Stimulated activated CD8-positive, alpha-beta memory T cell treated with anti-CD3 and anti-CD28 coated beads, Interleukin-7, amount 100 ng/mL, for 4 hours (primary cell): Measurements from ENCODE around the gene KISS1R.

Experiments
- DNase-seq, 2 donors: peaks; one replicate each; pipeline ENCODE4 v3.0.0-alpha.2; 2020; ENCODE audit warnings: low read depth in 2 of 2

Gene KISS1R

GRCh38 chr19:920051-920864, 3.1 kb downstream of the KISS1R start:
- peak; percentile 31 to 66 for DNase-seq

- no peak for DNase-seq
Measured at GRCh38 chr19:924553-925086, 7.5 kb downstream of the KISS1R start.

GRCh38 chr19:925087-925525, 8.0 kb downstream of the KISS1R start:
- DNase-seq = peak in 1 of 2 donors; percentile 38

- DNase-seq = peak; percentile 40 to 73
Measured at GRCh38 chr19:925526-926322, 8.6 kb downstream of the KISS1R start, which contains the start of gene ARID3A. Gene ARID3A, plus strand, starts transcription at chr19:926035. Its CDS starts 3,494 bp downstream, at chr19:929529.

- DNase-seq = no peak
Measured at GRCh38 chr19:926323-926588, 9.1 kb downstream of the KISS1R start.

GRCh38 chr19:926589-927350, 9.6 kb downstream of the KISS1R start:
- no peak for DNase-seq

GRCh38 chr19:927351-927779, 10.2 kb downstream of the KISS1R start:
- no peak for DNase-seq

GRCh38 chr19:927780-928401, 10.8 kb downstream of the KISS1R start:
- no peak for DNase-seq

GRCh38 chr19:928471-929202, 11.5 kb downstream of the KISS1R start:
- no peak for DNase-seq

GRCh38 chr19:929203-929890, 12.2 kb downstream of the KISS1R start:
- no peak for DNase-seq

- DNase-seq = no peak
Measured at GRCh38 chr19:929891-930258, 12.7 kb downstream of the KISS1R start.

DNA sequence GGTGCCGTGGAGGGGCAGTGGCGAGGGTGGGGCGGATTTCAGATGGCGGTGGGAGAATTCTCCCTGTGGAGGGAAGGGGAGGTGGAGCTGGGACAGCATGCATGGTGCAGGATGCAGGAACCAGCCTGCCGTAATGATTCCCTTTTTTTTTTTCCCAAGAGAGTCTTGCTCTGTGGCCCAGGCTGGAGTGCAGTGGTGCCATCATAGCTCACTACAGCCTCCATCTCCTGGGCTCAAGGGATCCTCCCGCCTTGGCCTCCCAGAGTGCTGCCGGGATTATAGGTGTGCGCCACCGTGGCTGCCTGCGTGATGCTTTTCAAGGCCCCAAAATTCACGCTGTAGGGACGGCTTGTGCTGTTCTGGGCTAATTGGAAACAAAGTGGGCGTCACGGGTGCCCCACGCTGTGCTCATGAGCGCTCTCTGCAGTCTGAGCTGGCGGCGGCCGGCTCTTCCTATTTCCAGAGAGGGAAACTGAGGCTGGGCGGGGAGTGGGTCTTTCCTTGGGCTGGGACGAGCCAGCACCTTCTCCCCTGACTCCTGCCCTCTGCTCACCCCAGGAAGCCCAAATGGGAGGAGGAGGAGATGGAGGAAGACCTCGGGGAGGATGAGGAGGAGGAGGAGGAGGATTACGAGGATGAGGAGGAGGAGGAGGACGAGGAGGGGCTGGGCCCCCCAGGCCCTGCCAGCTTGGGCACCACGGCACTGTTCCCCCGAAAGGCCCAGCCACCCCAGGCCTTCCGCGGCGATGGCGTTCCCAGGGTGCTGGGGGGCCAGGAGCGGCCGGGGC, 14.9 kb downstream of the KISS1R start:
- DNase-seq = no peak

DNA sequence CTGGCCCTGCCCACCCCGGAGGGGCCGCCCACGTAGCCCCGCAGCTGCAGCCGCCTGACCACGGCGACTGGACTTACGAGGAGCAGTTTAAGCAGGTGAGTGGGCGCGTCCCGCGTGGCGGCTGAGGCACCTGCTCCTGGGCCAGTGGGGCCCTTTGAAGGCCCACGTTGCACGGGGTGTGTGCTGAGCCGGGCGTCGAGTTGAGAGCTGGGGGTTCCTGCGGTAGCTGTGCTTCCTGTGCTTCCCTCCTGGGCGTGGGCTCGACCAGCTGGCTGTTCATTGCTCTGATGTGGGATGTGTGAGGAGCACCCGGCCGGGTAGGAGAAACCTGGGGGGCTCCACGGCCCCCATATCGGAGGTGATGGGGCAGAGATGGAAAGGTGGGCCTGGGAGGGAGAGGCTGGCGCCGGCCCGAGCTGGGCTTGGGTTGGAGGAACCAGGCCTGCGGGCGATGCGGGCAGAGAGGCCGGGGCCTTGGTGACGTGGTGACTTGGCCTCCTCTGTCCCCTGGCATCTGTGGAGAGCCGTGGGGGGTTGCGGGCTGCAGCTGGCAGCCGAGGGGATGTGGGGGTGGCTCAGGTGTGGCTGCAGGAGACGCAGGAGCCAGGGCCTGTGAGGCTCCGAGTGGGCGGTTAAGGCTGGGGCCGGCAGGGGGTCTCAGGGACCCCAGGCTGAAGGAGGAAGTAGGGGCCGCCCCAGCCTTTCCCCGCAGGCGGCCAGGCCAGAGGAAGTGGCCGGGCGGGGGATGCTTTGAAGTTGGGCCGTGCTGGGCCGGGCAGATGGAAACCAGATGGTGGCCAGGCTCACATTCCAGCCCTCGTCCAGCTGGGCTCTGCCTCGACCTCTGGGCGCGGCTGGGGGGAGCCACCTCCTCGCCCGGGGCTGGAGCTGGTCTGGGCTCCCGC, 15.8 kb downstream of the KISS1R start:
- no peak for DNase-seq

DNA sequence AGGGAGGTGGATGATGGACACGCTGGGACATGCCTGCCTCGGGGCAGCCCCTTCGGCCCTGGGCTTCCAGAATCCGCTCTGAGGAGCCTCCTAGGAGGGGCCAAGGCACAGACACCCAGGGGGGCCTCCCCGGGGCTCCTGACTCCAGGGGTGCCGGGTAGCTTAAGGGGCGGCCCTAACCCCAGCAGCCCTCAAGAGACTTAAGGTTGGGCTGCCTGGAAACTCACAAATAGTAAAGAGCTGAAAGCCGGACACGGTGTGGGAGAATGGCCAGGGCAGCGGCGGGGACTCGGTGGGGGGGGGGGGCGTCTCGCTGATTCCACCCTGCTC, 16.4 kb downstream of the KISS1R start:
- DNase-seq = no peak

GRCh38 chr19:934197-934840, 17.2 kb downstream of the KISS1R start:
- DNase-seq = no peak

- no peak for DNase-seq
Measured at GRCh38 chr19:934865-935479, 17.8 kb downstream of the KISS1R start.

DNA sequence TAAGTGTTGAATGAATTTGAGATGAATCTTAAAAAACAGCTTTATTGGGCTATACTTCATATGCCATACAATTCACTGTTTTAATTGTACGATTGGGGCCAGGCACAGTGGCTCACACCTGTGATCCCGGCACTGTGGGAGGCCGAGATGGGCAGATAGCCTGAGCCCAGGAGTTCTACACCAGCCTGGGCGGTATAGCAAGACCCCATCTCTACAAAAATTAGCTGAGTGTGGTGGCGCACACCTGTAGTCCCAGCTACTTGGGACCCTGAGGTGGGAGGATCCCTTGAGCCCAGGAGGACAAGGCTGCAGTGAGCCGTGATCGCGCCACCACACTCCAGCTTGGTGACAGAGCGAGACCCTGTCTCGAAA, 19.0 kb downstream of the KISS1R start:
- DNase-seq = no peak

DNA sequence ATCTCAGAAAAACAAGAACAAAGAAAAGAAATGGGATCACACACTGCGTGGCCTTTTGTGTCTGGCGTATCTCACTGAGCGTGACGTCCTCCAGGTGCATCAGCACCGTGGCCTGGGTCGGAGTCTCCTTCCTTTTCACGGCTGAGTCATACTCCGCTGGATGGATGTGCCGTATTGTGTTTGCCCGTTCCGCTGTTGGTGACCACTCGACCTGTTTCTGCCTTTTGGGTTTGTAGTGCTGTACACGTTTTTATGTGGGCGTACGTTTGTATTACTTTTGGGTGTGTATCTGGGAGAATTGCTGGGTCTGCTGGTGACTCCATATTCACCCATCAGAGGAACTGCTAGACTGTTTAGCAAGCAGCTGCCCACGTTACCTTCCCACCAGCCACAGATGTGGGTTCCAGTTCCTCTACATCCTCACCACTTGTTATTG, 20.1 kb downstream of the KISS1R start:
- peak; percentile 56 to 60 for DNase-seq
